Erythroblast (primary cell): Measurements from ENCODE around the gene TPI1.

Experiments used
- GATA1 ChIP-seq: IDR thresholded peaks from 2 replicates; pipeline ENCODE4 v1.6.1; 2011; ENCODE audit warnings: low read depth, mild to moderate bottlenecking, control low read depth, low read length, moderate library complexity
- POLR2A ChIP-seq: IDR thresholded peaks from 2 replicates; pipeline ENCODE4 v1.6.1; 2011; ENCODE audit warnings: mild to moderate bottlenecking, low read length

DNA sequence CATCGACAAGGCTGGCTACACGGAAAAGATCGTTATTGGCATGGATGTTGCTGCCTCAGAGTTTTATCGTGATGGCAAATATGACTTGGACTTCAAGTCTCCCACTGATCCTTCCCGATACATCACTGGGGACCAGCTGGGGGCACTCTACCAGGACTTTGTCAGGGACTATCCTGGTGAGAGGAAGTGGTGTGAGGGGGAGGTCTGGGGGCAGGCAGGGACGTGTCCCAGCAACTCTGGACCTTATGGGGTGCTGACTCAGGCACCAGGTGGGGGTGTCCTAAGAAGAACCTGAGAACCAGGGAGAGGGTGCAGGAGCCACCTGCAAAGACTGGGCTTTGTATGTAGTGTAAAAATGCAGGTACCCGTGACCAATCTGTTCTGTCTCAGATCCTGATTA, 52.3 kb downstream of the TPI1 start:
- TF ChIP-seq POLR2A (no peak), GATA1 (no peak)
